Brain pericyte (primary cell): ENCODE data around the gene COL18A1.
A peak's percentile ranks its signal among the peaks of the same experiment; 100 is the strongest.

ENCODE experiments used
- DNase-seq: peaks from one replicate; pipeline ENCODE4 v3.0.0-alpha.2; 2012; ENCODE audit warnings: low read depth, low spot score

The COL18A1 gene

DNA sequence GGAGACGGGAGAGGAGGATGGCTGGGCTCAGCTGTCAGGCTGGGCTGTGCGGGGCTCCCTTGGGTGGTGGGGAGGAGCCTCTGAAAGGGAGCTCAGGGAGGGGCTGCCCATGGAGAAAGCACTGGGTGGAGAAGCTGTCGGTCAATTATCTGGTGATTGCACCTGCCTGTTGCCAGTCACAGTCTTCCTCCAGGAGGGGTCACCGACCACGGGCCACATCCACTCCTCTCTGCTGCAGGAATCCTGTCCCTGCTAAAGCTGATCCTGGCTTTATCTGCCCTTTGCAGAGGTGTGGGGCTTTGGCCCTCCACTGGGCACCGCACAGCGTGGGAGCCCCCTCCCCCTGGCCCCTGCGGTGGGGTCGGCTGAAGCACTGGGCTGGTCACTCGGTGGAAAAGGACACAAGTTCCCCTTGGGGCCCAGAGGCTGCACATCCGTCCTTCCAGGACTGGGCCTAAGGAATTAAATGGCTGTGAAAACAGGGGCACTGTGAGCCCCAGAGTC lies 21.8 kb upstream of the COL18A1 start:
- DNase-seq, result no peak

DNA sequence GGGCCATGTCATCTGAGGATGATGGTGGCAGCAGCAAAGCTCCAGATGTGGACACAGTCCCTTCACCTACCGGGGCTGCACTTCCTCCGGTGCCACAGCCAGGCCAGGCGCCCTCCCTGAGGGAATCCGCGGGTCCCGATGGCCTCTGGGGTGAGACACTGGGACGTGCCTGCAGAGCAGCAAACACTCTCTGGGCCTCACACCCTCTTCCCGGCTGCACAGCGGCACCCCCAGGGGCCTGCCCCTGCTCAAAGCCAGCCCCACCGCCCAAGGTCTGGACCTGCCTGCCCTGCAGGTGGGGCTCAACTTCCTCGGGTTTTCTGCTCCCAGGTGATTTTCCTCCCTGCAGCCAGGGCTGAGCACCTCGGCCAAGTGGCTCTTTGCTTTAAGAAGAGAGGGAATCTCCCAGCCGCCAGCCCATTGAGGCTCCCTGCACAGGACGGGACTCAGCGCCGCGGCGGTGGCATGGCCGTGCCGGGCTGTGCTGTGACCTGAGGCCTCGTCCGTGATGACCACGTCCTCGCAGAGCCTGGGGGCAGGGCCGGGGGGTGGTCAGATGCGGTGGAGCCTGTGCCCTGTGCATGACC lies 21.3 kb upstream of the COL18A1 start:
- no peak for DNase-seq

DNA sequence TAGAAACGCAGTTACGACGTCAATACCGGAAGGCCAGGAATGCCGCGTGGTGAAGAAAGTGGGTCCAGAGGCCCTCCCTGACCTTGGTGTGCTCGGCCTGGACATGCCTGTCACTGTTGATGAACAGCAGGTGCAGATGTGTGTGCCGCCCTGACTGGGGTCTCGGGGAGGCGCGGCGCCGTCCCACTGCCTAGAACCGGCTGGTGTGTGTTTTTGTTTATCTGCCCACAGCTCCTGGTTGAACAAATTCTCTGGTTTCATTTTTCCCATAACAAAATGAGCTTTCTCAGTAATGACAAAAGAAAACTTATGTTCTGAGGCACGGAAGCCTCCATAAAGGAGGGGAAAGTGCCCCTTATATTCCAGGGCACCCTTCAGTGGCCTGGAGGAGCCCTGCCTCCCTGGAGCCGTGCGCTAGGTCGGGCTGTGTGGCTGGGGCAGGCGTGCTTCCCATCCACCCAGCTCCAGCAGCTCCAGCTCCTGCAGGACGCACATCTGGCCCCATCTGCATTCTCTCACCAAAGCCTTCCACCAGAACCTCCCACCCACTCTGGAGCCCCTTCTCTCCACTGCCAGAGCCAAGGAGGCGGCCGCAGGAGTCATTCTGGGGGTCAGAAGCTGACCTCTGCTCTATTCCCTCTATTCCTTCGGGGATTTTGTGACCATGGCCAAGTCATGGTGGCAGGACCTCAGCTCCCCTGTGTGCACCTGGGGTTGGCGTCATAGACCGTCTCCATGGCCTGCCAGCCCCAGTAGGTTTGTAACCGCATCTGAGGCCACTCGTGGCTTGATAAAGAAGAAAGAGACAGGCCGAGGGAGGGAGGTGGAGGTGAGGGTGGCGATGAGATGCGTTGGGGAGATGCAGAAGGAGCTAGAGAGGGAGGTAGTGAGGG lies 20.1 kb upstream of the COL18A1 start:
- no peak for DNase-seq

DNA sequence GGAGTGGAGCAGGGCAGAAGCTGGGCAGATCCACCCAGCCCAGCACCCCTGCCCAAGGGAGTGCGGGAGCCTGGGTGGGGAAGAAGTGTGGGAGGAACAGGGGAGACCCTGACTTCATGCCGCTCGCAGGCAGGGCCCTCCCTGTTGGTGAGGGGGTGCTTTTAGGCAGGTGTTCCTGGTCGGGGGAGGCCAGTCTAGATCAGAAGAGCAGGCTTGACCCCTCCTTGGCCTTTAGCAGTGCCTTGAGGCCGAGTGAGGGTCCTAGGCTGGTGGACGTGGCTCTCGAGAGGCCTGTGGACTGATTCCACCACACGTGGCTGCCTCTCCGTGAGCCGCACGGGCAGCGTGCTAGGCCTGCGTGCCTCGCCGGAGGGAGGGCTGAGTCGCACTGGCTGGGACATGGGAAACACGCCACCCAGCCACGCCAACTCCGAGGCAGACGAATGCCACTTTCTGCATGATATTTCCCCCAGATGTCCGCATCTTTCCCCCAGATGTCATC lies 19.4 kb upstream of the COL18A1 start:
- DNase-seq, result no peak

- DNase-seq, result no peak
These were observed 18.6 kb upstream of the COL18A1 start for GRCh38 chr21:45386336-45386727.

- DNase-seq, result peak; percentile 93
These were observed 18.1 kb upstream of the COL18A1 start for GRCh38 chr21:45386728-45387371.

DNA sequence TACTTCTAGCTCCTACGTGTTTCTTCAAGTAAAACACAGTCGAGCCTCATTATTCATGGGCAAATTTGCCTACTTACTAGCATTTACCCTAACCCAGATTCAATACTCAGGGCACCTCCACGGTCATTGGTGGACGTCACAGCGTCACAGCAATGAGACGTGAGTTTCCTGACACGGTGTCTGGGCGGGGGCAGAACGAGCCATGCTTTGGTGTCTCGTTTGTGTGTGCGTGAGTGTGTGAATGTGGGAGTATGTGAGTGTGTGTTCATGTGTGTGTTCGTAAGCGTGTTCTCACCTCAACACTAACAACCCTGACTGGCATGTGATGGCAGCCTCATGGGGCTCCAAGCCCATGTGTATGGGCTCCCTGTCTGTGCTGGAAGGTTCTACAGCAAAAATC lies 17.5 kb upstream of the COL18A1 start:
- no peak for DNase-seq

DNA sequence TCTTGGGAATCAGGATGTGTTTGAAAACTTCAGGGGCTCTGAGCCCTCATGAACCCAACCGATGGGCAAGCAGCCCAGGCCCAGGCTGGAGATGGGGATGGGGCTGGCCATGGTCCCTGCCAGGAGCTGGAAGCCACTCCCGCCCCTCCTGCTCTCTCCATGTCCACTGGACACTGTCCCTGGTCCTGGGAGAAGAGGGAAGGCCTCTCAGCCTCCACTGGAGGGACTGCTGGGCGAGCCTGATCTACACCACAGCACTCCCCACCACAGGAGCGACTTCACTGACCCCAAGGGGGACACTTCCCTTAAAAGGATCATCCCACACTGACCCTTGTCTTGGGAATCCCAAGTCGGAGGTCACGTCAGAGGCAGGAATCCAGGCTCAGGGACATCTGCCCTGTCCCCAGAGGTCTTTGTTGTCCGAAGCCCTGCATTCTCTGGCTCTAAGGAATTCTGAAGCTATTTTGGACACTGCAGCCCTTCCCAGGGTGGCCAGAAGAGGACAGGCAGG lies 16.9 kb upstream of the COL18A1 start:
- DNase-seq, result no peak

DNA sequence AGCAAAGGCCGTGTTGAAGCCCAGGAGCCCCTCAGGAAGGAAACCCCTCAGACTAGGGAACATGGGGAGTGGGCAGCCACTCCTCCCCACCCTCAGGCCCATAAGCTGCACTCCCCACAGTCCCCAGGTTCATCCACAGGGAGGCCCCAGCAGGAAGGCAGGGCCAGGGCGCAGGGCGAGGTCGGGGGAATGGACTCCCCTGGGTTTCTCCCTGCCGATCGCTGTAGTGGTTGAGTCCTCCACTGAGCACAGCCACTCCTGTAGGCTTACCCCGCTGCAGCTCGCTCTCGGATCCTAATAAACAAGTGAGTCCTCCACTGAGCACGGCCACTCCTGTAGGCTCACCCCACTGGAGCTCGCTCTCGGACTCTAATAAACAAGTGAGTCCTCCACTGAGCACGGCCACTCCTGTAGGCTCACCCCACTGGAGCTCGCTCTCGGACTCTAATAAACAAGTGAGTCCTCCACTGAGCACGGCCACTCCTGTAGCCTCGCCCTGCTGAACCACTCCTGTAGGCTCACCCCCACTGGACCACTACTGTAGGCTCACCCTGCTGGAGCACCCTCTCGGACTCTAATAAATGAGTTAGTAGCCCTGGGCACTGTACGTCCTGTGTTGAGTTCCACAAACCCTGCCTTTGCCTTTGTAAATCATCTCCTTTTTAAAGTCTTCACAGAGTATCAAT lies 16.2 kb upstream of the COL18A1 start:
- DNase-seq, result no peak

GRCh38 chr21:45390121-45390751 lies 14.7 kb upstream of the COL18A1 start:
- no peak for DNase-seq

GRCh38 chr21:45390831-45391742 lies 13.9 kb upstream of the COL18A1 start:
- no peak for DNase-seq

GRCh38 chr21:45391743-45392572 lies 13.0 kb upstream of the COL18A1 start:
- no peak for DNase-seq

GRCh38 chr21:45392573-45392971 lies 12.4 kb upstream of the COL18A1 start:
- no peak for DNase-seq

GRCh38 chr21:45393021-45393420 lies 11.9 kb upstream of the COL18A1 start:
- no peak for DNase-seq

- no peak for DNase-seq
These were observed 10.9 kb upstream of the COL18A1 start for GRCh38 chr21:45393833-45394638.

DNA sequence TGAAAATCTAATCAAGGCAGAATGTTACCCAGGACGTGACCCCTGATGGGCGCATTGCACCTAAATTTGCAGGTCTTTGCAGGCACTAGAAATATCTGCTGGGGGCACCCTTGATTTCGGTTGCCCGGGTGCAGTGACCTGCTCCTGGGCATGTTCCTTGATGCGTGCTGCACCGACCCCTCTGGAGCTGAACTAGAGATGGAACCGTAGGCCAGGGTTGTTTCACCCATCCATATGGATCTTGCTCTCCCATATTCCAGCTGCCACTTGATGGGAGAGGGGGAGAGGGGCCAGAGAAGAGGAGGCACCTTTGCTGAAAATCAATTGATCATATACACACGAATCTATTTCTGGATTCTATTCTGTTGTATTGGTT lies 8.4 kb upstream of the COL18A1 start:
- DNase-seq, result no peak

- DNase-seq, result no peak
These were observed 7.6 kb upstream of the COL18A1 start for GRCh38 chr21:45397381-45397780.

DNA sequence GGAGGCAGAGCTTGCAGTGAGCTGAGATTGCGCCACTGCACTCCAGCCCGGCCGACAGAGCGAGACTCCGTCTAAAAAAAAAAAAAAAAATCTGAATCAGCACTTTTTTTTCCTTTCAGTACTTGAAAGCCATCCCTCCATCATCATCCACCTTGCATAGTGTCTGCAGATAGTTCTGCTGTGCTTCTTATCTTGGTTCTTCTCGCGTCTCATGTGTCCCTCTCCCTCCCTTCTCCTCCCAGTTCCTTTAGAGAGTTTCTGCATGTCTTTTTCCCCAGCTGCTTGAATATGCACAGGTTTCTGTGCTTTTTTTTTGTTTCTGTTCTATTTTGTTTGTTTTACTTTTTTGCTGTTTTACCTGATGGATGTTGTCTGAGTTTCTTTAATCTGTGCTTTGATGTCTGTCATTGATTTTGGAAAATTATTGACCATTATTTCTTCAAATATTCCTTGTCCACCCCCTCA lies 3.9 kb upstream of the COL18A1 start:
- DNase-seq, result no peak
